ENCODE results near the gene RPL13. TPM values are rescaled to one million over a fixed set of nuclear protein-coding genes. Genes with fewer than 3 reads are reported as not detected.

RPL13 gene
- total and polyA plus RNA-seq, 2 of the 13 experiments (the other 11 are each of a cell fraction or from before 2014, with no cell fraction given) = 2,988 to 4,411 TPM

DNA sequence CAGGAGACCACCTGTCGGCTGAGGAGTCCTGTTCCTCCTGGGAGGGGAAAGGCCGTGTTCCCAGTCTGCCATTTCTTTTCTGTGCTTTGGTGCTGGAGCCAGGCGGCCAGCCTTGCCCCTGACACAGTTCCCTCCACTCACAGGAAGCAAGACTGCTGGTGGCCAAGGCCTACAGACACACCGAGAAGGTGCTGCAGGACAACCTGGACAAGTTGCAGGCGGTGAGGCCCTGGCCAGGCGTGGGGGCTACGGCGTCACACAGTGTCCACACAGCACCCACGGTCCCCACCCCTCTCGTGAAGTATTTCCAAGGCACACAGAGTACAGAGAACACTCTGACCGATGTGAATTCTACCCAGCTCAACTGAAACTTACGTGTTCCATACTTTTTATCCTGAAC, 6.1 kb upstream of the RPL13 start (continued):
- TF ChIP-seq, protein P1, sequence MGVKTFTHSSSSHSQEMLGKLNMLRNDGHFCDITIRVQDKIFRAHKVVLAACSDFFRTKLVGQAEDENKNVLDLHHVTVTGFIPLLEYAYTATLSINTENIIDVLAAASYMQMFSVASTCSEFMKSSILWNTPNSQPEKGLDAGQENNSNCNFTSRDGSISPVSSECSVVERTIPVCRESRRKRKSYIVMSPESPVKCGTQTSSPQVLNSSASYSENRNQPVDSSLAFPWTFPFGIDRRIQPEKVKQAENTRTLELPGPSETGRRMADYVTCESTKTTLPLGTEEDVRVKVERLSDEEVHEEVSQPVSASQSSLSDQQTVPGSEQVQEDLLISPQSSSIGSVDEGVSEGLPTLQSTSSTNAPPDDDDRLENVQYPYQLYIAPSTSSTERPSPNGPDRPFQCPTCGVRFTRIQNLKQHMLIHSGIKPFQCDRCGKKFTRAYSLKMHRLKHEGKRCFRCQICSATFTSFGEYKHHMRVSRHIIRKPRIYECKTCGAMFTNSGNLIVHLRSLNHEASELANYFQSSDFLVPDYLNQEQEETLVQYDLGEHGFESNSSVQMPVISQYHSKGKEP (CRISPR knock-in tag; IDR thresholded peaks at IDR 0.05) = no peak
- TF ChIP-seq ZNF256 (CRISPR knock-in tag; conservative IDR thresholded peaks at IDR 0.05) (no peak), ZKSCAN5 (CRISPR knock-in tag; IDR thresholded peaks at IDR 0.05) (no peak), ATF7-NPFF (CRISPR knock-in tag; IDR thresholded peaks at IDR 0.05; ENCODE audit: low read depth) (no peak), EP300 (IDR thresholded peaks at IDR 0.05; ENCODE audit: low read depth in 2 of 2, low read length in 2 of 2) (no peak), EP300 (CRISPR knock-in tag; IDR thresholded peaks at IDR 0.05; ENCODE audit: borderline replicate concordance) (no peak), ZNF883 (CRISPR knock-in tag; IDR thresholded peaks at IDR 0.05; ENCODE audit: not compliant biosample characterization) (no peak), ZSCAN12 (CRISPR knock-in tag; IDR thresholded peaks at IDR 0.05) (no peak), BORCS8-MEF2B (CRISPR knock-in tag; IDR thresholded peaks at IDR 0.05) (no peak)
- TF ChIP-seq, protein P2, sequence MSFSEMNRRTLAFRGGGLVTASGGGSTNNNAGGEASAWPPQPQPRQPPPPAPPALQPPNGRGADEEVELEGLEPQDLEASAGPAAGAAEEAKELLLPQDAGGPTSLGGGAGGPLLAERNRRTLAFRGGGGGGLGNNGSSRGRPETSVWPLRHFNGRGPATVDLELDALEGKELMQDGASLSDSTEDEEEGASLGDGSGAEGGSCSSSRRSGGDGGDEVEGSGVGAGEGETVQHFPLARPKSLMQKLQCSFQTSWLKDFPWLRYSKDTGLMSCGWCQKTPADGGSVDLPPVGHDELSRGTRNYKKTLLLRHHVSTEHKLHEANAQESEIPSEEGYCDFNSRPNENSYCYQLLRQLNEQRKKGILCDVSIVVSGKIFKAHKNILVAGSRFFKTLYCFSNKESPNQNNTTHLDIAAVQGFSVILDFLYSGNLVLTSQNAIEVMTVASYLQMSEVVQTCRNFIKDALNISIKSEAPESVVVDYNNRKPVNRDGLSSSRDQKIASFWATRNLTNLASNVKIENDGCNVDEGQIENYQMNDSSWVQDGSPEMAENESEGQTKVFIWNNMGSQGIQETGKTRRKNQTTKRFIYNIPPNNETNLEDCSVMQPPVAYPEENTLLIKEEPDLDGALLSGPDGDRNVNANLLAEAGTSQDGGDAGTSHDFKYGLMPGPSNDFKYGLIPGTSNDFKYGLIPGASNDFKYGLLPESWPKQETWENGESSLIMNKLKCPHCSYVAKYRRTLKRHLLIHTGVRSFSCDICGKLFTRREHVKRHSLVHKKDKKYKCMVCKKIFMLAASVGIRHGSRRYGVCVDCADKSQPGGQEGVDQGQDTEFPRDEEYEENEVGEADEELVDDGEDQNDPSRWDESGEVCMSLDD (CRISPR knock-in tag; IDR thresholded peaks at IDR 0.05; ENCODE audit: borderline replicate concordance) = no peak
